Endodermal cell (in vitro differentiated cells): ENCODE data around the gene COLEC12. TPM values are rescaled to one million over a fixed set of nuclear protein-coding genes. Genes with fewer than 3 reads are reported as not detected.

Experiments used
- DNase-seq: peaks from one replicate; pipeline ENCODE4 v3.0.0-alpha.2; 2017
- H3K27ac ChIP-seq: 2 replicates; pipeline ENCODE4 v1.5.1; 2013; ENCODE audit warnings: mild to moderate bottlenecking, low read depth, low read length, moderate library complexity
- H3K27me3 ChIP-seq: 2 replicates; pipeline ENCODE4 v1.6.1; 2013; ENCODE audit warnings: mild to moderate bottlenecking, low read length, moderate library complexity; ENCODE audit not compliant: insufficient read depth, control insufficient read depth, poor library complexity, severe bottlenecking
- H3K36me3 ChIP-seq: 2 replicates; pipeline ENCODE4 v1.7.0; 2013; ENCODE audit warnings: mild to moderate bottlenecking, low read length, moderate library complexity; ENCODE audit not compliant: control insufficient read depth, insufficient read depth
- H3K4me1 ChIP-seq: one replicate; pipeline ENCODE4 v1.7.0; 2013; ENCODE audit warnings: low read length; ENCODE audit not compliant: control insufficient read depth, insufficient read depth
- H3K4me3 ChIP-seq: 2 replicates; pipeline ENCODE4 v1.5.1; 2013; ENCODE audit warnings: mild to moderate bottlenecking, low read length, moderate library complexity
- H3K9ac ChIP-seq: 2 replicates; pipeline ENCODE4 v1.6.1; 2013; ENCODE audit warnings: mild to moderate bottlenecking, low read length, moderate library complexity; ENCODE audit not compliant: poor library complexity, severe bottlenecking; ENCODE audit errors: extremely low read depth
- H3K9me3 ChIP-seq: 2 replicates; pipeline ENCODE4 v1.6.1; 2013; ENCODE audit warnings: mild to moderate bottlenecking, low read length, moderate library complexity; ENCODE audit not compliant: control insufficient read depth
- H3K27ac Mint-ChIP-seq: 2 replicates; pipeline ENCODE4 v1.8.0; 2020; ENCODE audit warnings: mixed read lengths
- H3K27me3 Mint-ChIP-seq: 2 replicates; pipeline ENCODE4 v1.8.0; 2021; ENCODE audit warnings: mild to moderate bottlenecking, mixed read lengths; ENCODE audit not compliant: insufficient read depth
- H3K36me3 Mint-ChIP-seq: 2 replicates; pipeline ENCODE4 v1.8.0; 2020; ENCODE audit warnings: low read depth, mixed read lengths
- H3K4me1 Mint-ChIP-seq: 2 replicates; pipeline ENCODE4 v1.8.0; 2020; ENCODE audit warnings: mixed read lengths
- H3K4me3 Mint-ChIP-seq: 2 replicates; pipeline ENCODE4 v1.8.0; 2020; ENCODE audit warnings: mild to moderate bottlenecking, moderate library complexity, mixed read lengths
- H3K9me3 Mint-ChIP-seq: 2 replicates; pipeline ENCODE4 v1.8.0; 2020; ENCODE audit warnings: mild to moderate bottlenecking, mixed read lengths
- CTCF ChIP-seq: fragments of 200-600 bp; sonication (generic); conservative IDR thresholded peaks from 2 replicates; pipeline ENCODE4 v1.5.0; 2021; ENCODE audit warnings: antibody characterized with exemption, mild to moderate bottlenecking
- WGBS, 2 experiments: methylation state at CpG; one replicate each; pipeline versions ENCODE4 v1.1.5 to v1.1.7; 2013; ENCODE audit warnings: missing lambda C conversion rate in 2 of 2, mixed read lengths in 1 of 2; ENCODE audit not compliant: insufficient coverage in 1 of 2, insufficient read length in 1 of 2; 5-methylcytosine and 5-hydroxymethylcytosine counted together
- total RNA-seq, 2 donors: library from RNA; stranded (reverse); fragmentation: NEBNext Ultra II Directional in 1 of 2; extraction: Animal tissue kit (Norgen Biotek cat#: 25700) in 1 of 2; gene quantifications; 2 replicates in 1 of 2; 3 replicates in 1 of 2; pipeline ENCODE4 v1.2.1, GENCODE V29; 2021

The COLEC12 gene
- total RNA-seq, 2 donors from 2014 or later = 123 TPM

GRCh38 chr18:354003-354402 lies 146.5 kb downstream of the COLEC12 start:
- Mint-ChIP-seq H3K27me3 (no peaks in the 10 kb centered on the region), H3K4me3 (no peak overlapping the region), H3K27ac (no peak overlapping the region), H3K9me3 (no peaks in the 10 kb centered on the region), H3K4me1 (no peaks in the 10 kb centered on the region), H3K36me3 (peaks cover 39% of the 10 kb centered on the region)
- Histone ChIP-seq H3K9me3 (no peaks in the 10 kb centered on the region), H3K9ac (no peak overlapping the region), H3K27me3 (no peaks in the 10 kb centered on the region), H3K4me1 (no peaks in the 10 kb centered on the region), H3K36me3 (peaks cover 83% of the 10 kb centered on the region), H3K4me3 (no peak overlapping the region), H3K27ac (no peak overlapping the region)
- no peak for DNase-seq
- TF ChIP-seq CTCF = no peak
- WGBS, 2 experiments = 94 to 96% methylated on average over 4 of the region's 4 CpGs

GRCh38 chr18:352438-352837 lies 148.1 kb downstream of the COLEC12 start:
- WGBS, 2 experiments = 89 to 95% methylated on average over 3 of the region's 3 CpGs
- H3K27me3 Mint-ChIP-seq = no peaks in the 10 kb centered on the region

GRCh38 chr18:350953-351572 lies 149.4 kb downstream of the COLEC12 start:
- no peak for DNase-seq
- no peak overlapping the region for H3K27ac ChIP-seq
- Mint-ChIP-seq H3K36me3 (peaks cover 54% of the 10 kb centered on the region), H3K4me1 (no peaks in the 10 kb centered on the region), H3K4me3 (no peak overlapping the region), H3K27ac (no peak overlapping the region), H3K9me3 (peaks cover 7% of the 10 kb centered on the region), H3K27me3 (no peaks in the 10 kb centered on the region)
- no peak overlapping the region for H3K9ac ChIP-seq
- H3K4me3 ChIP-seq = no peak overlapping the region
- H3K27me3 ChIP-seq = no peaks in the 10 kb centered on the region
- H3K9me3 ChIP-seq = peaks cover 19% of the 10 kb centered on the region
- H3K36me3 ChIP-seq = peaks cover 95% of the 10 kb centered on the region
- no peak for TF ChIP-seq CTCF
- WGBS, 2 experiments = 93 to 98% methylated on average over 5 to 6 of the region's 6 CpGs
- no peaks in the 10 kb centered on the region for H3K4me1 ChIP-seq

More at GRCh38 chr18:352438-352837, 148.1 kb downstream of the COLEC12 start:
- Histone ChIP-seq H3K36me3 (peaks cover 95% of the 10 kb centered on the region), H3K9me3 (peaks cover 8% of the 10 kb centered on the region), H3K9ac (no peak overlapping the region), H3K27me3 (no peaks in the 10 kb centered on the region), H3K27ac (no peak overlapping the region), H3K4me1 (no peaks in the 10 kb centered on the region), H3K4me3 (no peak overlapping the region)
- Mint-ChIP-seq H3K4me3 (no peak overlapping the region), H3K27ac (no peak overlapping the region), H3K9me3 (no peaks in the 10 kb centered on the region), H3K4me1 (no peaks in the 10 kb centered on the region), H3K36me3 (peaks cover 46% of the 10 kb centered on the region)
- DNase-seq = no peak
- no peak for TF ChIP-seq CTCF
